HepG2 (cell line): ENCODE data around the gene WFDC5. TPM values are rescaled to one million over a fixed set of nuclear protein-coding genes. Genes with fewer than 3 reads are reported as not detected.

Experiments used
- ELF4 ChIP-seq: sonication (generic); formaldehyde crosslinking; IDR thresholded peaks from 2 replicates; pipeline ENCODE4 v1.5.0; 2020; ENCODE audit warnings: missing genetic modification reagents, mild to moderate bottlenecking, moderate library complexity, borderline replicate concordance
- HOXD1 ChIP-seq: sonication (generic); formaldehyde crosslinking; IDR thresholded peaks from 2 replicates; pipeline ENCODE4 v1.5.0; 2020; ENCODE audit warnings: missing genetic modification reagents
- MXI1 ChIP-seq: IDR thresholded peaks from 3 replicates; pipeline ENCODE4 v1.6.1; 2012; ENCODE audit warnings: low read depth, low read length, inconsistent platforms, borderline replicate concordance
- NCOA2 ChIP-seq: sonication (generic); formaldehyde crosslinking; IDR thresholded peaks from 2 replicates; pipeline ENCODE4 v1.8.0; 2022; ENCODE audit warnings: inconsistent platforms
- TBX2 ChIP-seq: sonication (generic); formaldehyde crosslinking; IDR thresholded peaks from 2 replicates; pipeline ENCODE4 v1.5.0; 2020; ENCODE audit warnings: missing genetic modification reagents, mild to moderate bottlenecking, borderline replicate concordance
- ZNF224 ChIP-seq: sonication (generic); formaldehyde crosslinking; IDR thresholded peaks from 2 replicates; pipeline ENCODE4 v1.5.0; 2020; ENCODE audit warnings: mild to moderate bottlenecking, missing genetic modification reagents
- ZNF274 ChIP-seq: sonication (generic); formaldehyde crosslinking; IDR thresholded peaks from 2 replicates; pipeline ENCODE4 v1.5.1; 2020; ENCODE audit warnings: mild to moderate bottlenecking, missing genetic modification reagents
- ZNF343 ChIP-seq: sonication (generic); formaldehyde crosslinking; IDR thresholded peaks from 2 replicates; pipeline ENCODE4 v1.4.0; 2020; ENCODE audit warnings: mild to moderate bottlenecking, missing genetic modification reagents
- ZNF557 ChIP-seq: sonication (generic); formaldehyde crosslinking; IDR thresholded peaks from 2 replicates; pipeline ENCODE4 v1.4.0; 2020; ENCODE audit warnings: missing genetic modification reagents
- ZNF562 ChIP-seq: sonication (generic); formaldehyde crosslinking; IDR thresholded peaks from 2 replicates; pipeline ENCODE4 v1.8.0; 2022; ENCODE audit warnings: missing genetic modification reagents, borderline replicate concordance
- ZSCAN30 ChIP-seq: sonication (generic); formaldehyde crosslinking; IDR thresholded peaks from 2 replicates; pipeline ENCODE4 v1.5.0; 2020; ENCODE audit warnings: mild to moderate bottlenecking, missing genetic modification reagents
- ZSCAN9 ChIP-seq: IDR thresholded peaks from 2 replicates; pipeline ENCODE4 v1.6.1; 2016; ENCODE audit warnings: borderline replicate concordance
- polyA plus RNA-seq, 8 experiments: library from polyadenylated mRNA; depleted of rRNA in 3 of 8; stranded (reverse) in 7 of 8; unstranded in 1 of 8; fragments of >200 nt; fragmentation: Illumina TruSeq in 4 of 8; extraction: Trizol in 4 of 8; gene quantifications; 2 replicates each; pipeline versions ENCODE4 v1.2.1 to v1.2.3, GENCODE V29; 2011 to 2016; ENCODE audit warnings: low read depth in 4 of 8, missing spikeins in 1 of 8, mixed read lengths in 1 of 8; ENCODE audit not compliant: insufficient read depth in 1 of 8
- total RNA-seq, 5 experiments: library from RNA; depleted of rRNA; stranded (reverse); fragments of >200 nt; fragmentation: Illumina TruSeq; extraction: Trizol; gene quantifications; 2 replicates each; pipeline ENCODE4 v1.2.3, GENCODE V29; 2016; ENCODE audit warnings: low read depth in 1 of 5
- TF ChIP-seq, protein P1 (sequence below): sonication (generic); formaldehyde crosslinking; IDR thresholded peaks from 2 replicates; pipeline ENCODE4 v1.4.0; 2020; ENCODE audit warnings: missing genetic modification reagents, borderline replicate concordance
- TF ChIP-seq, protein P2 (sequence below): sonication (generic); formaldehyde crosslinking; IDR thresholded peaks from 2 replicates; pipeline ENCODE4 v1.4.0; 2020; ENCODE audit warnings: missing genetic modification reagents, borderline replicate concordance
- TF ChIP-seq, protein P3 (sequence below): sonication (generic); formaldehyde crosslinking; IDR thresholded peaks from 2 replicates; pipeline ENCODE4 v1.4.0; 2020; ENCODE audit warnings: missing genetic modification reagents
- TF ChIP-seq, protein P4 (sequence below): sonication (generic); formaldehyde crosslinking; IDR thresholded peaks from 2 replicates; pipeline ENCODE4 v1.4.0; 2020; ENCODE audit warnings: mild to moderate bottlenecking, missing genetic modification reagents
- TF ChIP-seq, protein P5 (sequence below): sonication (generic); formaldehyde crosslinking; IDR thresholded peaks from 2 replicates; pipeline ENCODE4 v1.4.0; 2020; ENCODE audit warnings: missing genetic modification reagents

The WFDC5 gene
- total and polyA plus RNA-seq, 2 of the 13 experiments (the other 11 are each of a cell fraction or from before 2014, with no cell fraction given): not detected

DNA sequence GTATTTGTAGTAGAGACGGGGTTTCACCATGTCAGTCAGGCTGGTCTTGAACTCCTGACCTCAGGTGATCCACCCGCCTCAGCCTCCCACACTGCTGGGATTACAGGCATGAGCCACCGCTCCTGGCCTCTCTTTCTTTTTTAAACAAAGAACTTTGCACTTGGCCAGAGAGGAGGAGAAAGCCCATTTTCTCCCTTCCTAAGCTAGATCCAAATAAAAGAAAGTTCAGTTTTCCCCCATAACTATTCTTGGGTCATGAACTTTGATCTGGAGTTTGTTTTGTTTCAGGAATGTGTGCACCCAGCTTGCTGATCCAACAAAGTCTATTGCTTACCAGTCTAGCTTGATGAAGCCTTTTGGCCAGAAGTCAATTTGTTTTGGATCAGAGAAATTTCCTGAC, 37.4 kb downstream of the WFDC5 start (continued):
- TF ChIP-seq, protein P1, sequence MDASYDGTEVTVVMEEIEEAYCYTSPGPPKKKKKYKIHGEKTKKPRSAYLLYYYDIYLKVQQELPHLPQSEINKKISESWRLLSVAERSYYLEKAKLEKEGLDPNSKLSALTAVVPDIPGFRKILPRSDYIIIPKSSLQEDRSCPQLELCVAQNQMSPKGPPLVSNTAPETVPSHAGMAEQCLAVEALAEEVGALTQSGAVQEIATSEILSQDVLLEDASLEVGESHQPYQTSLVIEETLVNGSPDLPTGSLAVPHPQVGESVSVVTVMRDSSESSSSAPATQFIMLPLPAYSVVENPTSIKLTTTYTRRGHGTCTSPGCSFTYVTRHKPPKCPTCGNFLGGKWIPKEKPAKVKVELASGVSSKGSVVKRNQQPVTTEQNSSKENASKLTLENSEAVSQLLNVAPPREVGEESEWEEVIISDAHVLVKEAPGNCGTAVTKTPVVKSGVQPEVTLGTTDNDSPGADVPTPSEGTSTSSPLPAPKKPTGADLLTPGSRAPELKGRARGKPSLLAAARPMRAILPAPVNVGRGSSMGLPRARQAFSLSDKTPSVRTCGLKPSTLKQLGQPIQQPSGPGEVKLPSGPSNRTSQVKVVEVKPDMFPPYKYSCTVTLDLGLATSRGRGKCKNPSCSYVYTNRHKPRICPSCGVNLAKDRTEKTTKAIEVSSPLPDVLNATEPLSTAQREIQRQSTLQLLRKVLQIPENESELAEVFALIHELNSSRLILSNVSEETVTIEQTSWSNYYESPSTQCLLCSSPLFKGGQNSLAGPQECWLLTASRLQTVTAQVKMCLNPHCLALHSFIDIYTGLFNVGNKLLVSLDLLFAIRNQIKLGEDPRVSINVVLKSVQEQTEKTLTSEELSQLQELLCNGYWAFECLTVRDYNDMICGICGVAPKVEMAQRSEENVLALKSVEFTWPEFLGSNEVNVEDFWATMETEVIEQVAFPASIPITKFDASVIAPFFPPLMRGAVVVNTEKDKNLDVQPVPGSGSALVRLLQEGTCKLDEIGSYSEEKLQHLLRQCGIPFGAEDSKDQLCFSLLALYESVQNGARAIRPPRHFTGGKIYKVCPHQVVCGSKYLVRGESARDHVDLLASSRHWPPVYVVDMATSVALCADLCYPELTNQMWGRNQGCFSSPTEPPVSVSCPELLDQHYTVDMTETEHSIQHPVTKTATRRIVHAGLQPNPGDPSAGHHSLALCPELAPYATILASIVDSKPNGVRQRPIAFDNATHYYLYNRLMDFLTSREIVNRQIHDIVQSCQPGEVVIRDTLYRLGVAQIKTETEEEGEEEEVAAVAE: peak; percentile 40; the same call in 1 of the 2 replicates
- TF ChIP-seq ZNF557 (CRISPR knock-in tag) (no peak), ZNF562 (CRISPR knock-in tag) (no peak), ZSCAN9 (CRISPR knock-in tag) (no peak), HOXD1 (CRISPR knock-in tag) (no peak), TBX2 (CRISPR knock-in tag) (peak; percentile 40; the same call in 1 of the 2 replicates), ZNF224 (CRISPR knock-in tag) (no peak), ZNF343 (0 out of 2 replicates have a peak, but pooled peaks have one; percentile 62), MXI1 (no peak), NCOA2 (CRISPR knock-in tag) (peak; percentile 71), ZNF274 (CRISPR knock-in tag) (no peak), ELF4 (CRISPR knock-in tag) (no peak), ZSCAN30 (CRISPR knock-in tag) (no peak)
- TF ChIP-seq, protein P2, sequence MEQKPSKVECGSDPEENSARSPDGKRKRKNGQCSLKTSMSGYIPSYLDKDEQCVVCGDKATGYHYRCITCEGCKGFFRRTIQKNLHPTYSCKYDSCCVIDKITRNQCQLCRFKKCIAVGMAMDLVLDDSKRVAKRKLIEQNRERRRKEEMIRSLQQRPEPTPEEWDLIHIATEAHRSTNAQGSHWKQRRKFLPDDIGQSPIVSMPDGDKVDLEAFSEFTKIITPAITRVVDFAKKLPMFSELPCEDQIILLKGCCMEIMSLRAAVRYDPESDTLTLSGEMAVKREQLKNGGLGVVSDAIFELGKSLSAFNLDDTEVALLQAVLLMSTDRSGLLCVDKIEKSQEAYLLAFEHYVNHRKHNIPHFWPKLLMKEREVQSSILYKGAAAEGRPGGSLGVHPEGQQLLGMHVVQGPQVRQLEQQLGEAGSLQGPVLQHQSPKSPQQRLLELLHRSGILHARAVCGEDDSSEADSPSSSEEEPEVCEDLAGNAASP: peak; percentile 29; the same call in 1 of the 2 replicates
- TF ChIP-seq, protein P3, sequence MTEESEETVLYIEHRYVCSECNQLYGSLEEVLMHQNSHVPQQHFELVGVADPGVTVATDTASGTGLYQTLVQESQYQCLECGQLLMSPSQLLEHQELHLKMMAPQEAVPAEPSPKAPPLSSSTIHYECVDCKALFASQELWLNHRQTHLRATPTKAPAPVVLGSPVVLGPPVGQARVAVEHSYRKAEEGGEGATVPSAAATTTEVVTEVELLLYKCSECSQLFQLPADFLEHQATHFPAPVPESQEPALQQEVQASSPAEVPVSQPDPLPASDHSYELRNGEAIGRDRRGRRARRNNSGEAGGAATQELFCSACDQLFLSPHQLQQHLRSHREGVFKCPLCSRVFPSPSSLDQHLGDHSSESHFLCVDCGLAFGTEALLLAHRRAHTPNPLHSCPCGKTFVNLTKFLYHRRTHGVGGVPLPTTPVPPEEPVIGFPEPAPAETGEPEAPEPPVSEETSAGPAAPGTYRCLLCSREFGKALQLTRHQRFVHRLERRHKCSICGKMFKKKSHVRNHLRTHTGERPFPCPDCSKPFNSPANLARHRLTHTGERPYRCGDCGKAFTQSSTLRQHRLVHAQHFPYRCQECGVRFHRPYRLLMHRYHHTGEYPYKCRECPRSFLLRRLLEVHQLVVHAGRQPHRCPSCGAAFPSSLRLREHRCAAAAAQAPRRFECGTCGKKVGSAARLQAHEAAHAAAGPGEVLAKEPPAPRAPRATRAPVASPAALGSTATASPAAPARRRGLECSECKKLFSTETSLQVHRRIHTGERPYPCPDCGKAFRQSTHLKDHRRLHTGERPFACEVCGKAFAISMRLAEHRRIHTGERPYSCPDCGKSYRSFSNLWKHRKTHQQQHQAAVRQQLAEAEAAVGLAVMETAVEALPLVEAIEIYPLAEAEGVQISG (CRISPR knock-in tag): no peak
- TF ChIP-seq, protein P4, sequence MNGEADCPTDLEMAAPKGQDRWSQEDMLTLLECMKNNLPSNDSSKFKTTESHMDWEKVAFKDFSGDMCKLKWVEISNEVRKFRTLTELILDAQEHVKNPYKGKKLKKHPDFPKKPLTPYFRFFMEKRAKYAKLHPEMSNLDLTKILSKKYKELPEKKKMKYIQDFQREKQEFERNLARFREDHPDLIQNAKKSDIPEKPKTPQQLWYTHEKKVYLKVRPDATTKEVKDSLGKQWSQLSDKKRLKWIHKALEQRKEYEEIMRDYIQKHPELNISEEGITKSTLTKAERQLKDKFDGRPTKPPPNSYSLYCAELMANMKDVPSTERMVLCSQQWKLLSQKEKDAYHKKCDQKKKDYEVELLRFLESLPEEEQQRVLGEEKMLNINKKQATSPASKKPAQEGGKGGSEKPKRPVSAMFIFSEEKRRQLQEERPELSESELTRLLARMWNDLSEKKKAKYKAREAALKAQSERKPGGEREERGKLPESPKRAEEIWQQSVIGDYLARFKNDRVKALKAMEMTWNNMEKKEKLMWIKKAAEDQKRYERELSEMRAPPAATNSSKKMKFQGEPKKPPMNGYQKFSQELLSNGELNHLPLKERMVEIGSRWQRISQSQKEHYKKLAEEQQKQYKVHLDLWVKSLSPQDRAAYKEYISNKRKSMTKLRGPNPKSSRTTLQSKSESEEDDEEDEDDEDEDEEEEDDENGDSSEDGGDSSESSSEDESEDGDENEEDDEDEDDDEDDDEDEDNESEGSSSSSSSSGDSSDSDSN (CRISPR knock-in tag): no peak
- TF ChIP-seq, protein P5, sequence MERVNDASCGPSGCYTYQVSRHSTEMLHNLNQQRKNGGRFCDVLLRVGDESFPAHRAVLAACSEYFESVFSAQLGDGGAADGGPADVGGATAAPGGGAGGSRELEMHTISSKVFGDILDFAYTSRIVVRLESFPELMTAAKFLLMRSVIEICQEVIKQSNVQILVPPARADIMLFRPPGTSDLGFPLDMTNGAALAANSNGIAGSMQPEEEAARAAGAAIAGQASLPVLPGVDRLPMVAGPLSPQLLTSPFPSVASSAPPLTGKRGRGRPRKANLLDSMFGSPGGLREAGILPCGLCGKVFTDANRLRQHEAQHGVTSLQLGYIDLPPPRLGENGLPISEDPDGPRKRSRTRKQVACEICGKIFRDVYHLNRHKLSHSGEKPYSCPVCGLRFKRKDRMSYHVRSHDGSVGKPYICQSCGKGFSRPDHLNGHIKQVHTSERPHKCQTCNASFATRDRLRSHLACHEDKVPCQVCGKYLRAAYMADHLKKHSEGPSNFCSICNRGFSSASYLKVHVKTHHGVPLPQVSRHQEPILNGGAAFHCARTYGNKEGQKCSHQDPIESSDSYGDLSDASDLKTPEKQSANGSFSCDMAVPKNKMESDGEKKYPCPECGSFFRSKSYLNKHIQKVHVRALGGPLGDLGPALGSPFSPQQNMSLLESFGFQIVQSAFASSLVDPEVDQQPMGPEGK (CRISPR knock-in tag): peak; percentile 62
